ENCODE measurements around the gene TKTL1. TPM values are rescaled to one million over a fixed set of nuclear protein-coding genes. Genes with fewer than 3 reads are reported as not detected.

The TKTL1 gene
- total RNA-seq, 1 experiment from 2014 or later: not detected

DNA sequence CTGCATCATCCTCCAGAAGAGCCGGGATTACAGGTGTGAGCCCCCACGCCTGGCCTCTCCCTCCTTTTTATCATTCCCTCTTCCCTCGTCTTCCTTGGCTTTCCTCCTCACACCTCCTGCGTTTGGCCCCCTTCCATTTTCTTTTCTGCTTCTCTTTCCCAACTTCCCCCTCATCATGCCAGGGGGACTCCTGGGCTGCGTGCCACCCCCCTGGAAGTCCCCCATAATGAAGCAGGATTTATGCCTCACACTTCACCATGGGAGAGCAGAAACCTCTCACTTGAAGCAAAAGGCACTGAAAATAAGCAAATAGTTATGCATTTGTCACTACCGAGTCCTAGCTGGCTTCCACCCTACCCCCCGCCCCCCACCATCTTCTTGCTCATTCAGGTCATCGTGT lies 7.9 kb downstream of the TKTL1 start:
- POLR2A ChIA-PET (ENCODE audit: low non-redundant PET): no interaction called here
- CTCF ChIA-PET: interaction anchor here (0.7 kb wide), 1 partner anchor 27 kb away, joined by 10 read pairs; no protein-coding TSS in a partner anchor

GRCh38 chrX:154304846-154305245 lies 9.3 kb downstream of the TKTL1 start:
- TF ChIP-seq EZH2 (IDR thresholded peaks at IDR 0.05; ENCODE audit: borderline replicate concordance, low read depth, low read length, poor library complexity, severe bottlenecking) (no peak), CTCF (conservative IDR thresholded peaks at IDR 0.05; ENCODE audit: low read depth, low read length) (no peak)
- H3K4me1 ChIP-seq (ENCODE audit: insufficient read depth, low read length, poor library complexity, severe bottlenecking): no peaks in the 10 kb centered on the region
- no peaks in the 10 kb centered on the region for H3K27me3 ChIP-seq (replicated peaks; ENCODE audit: insufficient read depth, low read depth, low read length, poor library complexity)
- ChIA-PET CTCF (no interaction called here), POLR2A (ENCODE audit: low non-redundant PET) (no interaction called here)
- no peak overlapping the region for H3K4me3 ChIP-seq (ENCODE audit: low read depth, low read length, poor library complexity, severe bottlenecking)
- DNase-seq (ENCODE audit: low spot score): no peak
- intact Hi-C loops (cut with micrococcal nuclease; ENCODE audit: unreplicated experiment): no loop called here
- no peak overlapping the region for H3K27ac ChIP-seq (ENCODE audit: low read depth, low read length, poor library complexity, severe bottlenecking)
- no TSS peak for BruUV-seq (replicated peaks)
- H3K36me3 ChIP-seq (ENCODE audit: insufficient read depth, low read length, poor library complexity, severe bottlenecking): no peaks in the 10 kb centered on the region
- H3K9me3 ChIP-seq (ENCODE audit: low read depth, low read length, poor library complexity, severe bottlenecking): no peaks in the 10 kb centered on the region

More for the DNA sequence above, 7.9 kb downstream of the TKTL1 start:
- Histone ChIP-seq H3K27ac (ENCODE audit: low read depth, low read length, poor library complexity, severe bottlenecking) (no peak overlapping the region), H3K4me1 (ENCODE audit: insufficient read depth, low read length, poor library complexity, severe bottlenecking) (no peaks in the 10 kb centered on the region), H3K9me3 (ENCODE audit: low read depth, low read length, poor library complexity, severe bottlenecking) (no peaks in the 10 kb centered on the region), H3K27me3 (replicated peaks; ENCODE audit: insufficient read depth, low read depth, low read length, poor library complexity) (no peaks in the 10 kb centered on the region), H3K4me3 (ENCODE audit: low read depth, low read length, poor library complexity, severe bottlenecking) (no peak overlapping the region), H3K36me3 (ENCODE audit: insufficient read depth, low read length, poor library complexity, severe bottlenecking) (no peaks in the 10 kb centered on the region)
- TF ChIP-seq CTCF (conservative IDR thresholded peaks at IDR 0.05; ENCODE audit: low read depth, low read length) (no peak), EZH2 (IDR thresholded peaks at IDR 0.05; ENCODE audit: borderline replicate concordance, low read depth, low read length, poor library complexity, severe bottlenecking) (no peak)
- DNase-seq (ENCODE audit: low spot score): no peak
- intact Hi-C loops (cut with micrococcal nuclease; ENCODE audit: unreplicated experiment): no loop called here
- no TSS peak for BruUV-seq (replicated peaks)

- no peaks in the 10 kb centered on the region for H3K36me3 ChIP-seq (ENCODE audit: insufficient read depth, low read length, poor library complexity, severe bottlenecking)
- ChIA-PET POLR2A (ENCODE audit: low non-redundant PET) (no interaction called here), CTCF (no interaction called here)
- no peak overlapping the region for H3K4me3 ChIP-seq (ENCODE audit: low read depth, low read length, poor library complexity, severe bottlenecking)
- no peak overlapping the region for H3K27ac ChIP-seq (ENCODE audit: low read depth, low read length, poor library complexity, severe bottlenecking)
- intact Hi-C loops (cut with micrococcal nuclease; ENCODE audit: unreplicated experiment): no loop called here
- H3K9me3 ChIP-seq (ENCODE audit: low read depth, low read length, poor library complexity, severe bottlenecking): no peaks in the 10 kb centered on the region
- no TSS peak for BruUV-seq (replicated peaks)
- no peaks in the 10 kb centered on the region for H3K27me3 ChIP-seq (replicated peaks; ENCODE audit: insufficient read depth, low read depth, low read length, poor library complexity)
- TF ChIP-seq EZH2 (IDR thresholded peaks at IDR 0.05; ENCODE audit: borderline replicate concordance, low read depth, low read length, poor library complexity, severe bottlenecking) (no peak), CTCF (conservative IDR thresholded peaks at IDR 0.05; ENCODE audit: low read depth, low read length) (no peak)
- H3K4me1 ChIP-seq (ENCODE audit: insufficient read depth, low read length, poor library complexity, severe bottlenecking): no peaks in the 10 kb centered on the region
- DNase-seq (ENCODE audit: low spot score): no peak
These were observed 10.1 kb downstream of the TKTL1 start for GRCh38 chrX:154305541-154306205.

Data from A673 (cell line).